WERI-Rb-1 (cell line): Measurements from ENCODE around the gene RNASE9.

Source experiments
- DNase-seq: peaks from one replicate; pipeline ENCODE4 v3.0.0-alpha.2; 2020
- H3K27ac ChIP-seq: fragments of 250-450 bp; sonication (Bioruptor Pico); 2 replicates; pipeline ENCODE4 v1.5.1; 2020; ENCODE audit warnings: mild to moderate bottlenecking, moderate library complexity
- H3K27me3 ChIP-seq: fragments of 250-450 bp; sonication (Bioruptor Pico); 2 replicates; pipeline ENCODE4 v1.5.1; 2021; ENCODE audit warnings: mild to moderate bottlenecking, low read depth, moderate library complexity; ENCODE audit not compliant: insufficient read depth, severe bottlenecking
- H3K36me3 ChIP-seq: fragments of 250-450 bp; sonication (Bioruptor Pico); 2 replicates; pipeline ENCODE4 v1.5.1; 2020; ENCODE audit warnings: mild to moderate bottlenecking, moderate library complexity
- H3K4me3 ChIP-seq: 2 replicates; pipeline ENCODE4 v1.5.1; 2011; ENCODE audit warnings: low read depth, mild to moderate bottlenecking, control low read depth, low read length
- H3K9me3 ChIP-seq: fragments of 250-450 bp; sonication (Bioruptor Pico); 2 replicates; pipeline ENCODE4 v1.5.1; 2021; ENCODE audit warnings: mild to moderate bottlenecking, moderate library complexity; ENCODE audit not compliant: severe bottlenecking
- TF ChIP-seq, protein P1 (sequence below): IDR thresholded peaks from 2 replicates; pipeline ENCODE4 v1.5.1; 2011; ENCODE audit warnings: low read depth, mild to moderate bottlenecking, control low read depth, inconsistent platforms, low read length

The RNASE9 gene

DNA sequence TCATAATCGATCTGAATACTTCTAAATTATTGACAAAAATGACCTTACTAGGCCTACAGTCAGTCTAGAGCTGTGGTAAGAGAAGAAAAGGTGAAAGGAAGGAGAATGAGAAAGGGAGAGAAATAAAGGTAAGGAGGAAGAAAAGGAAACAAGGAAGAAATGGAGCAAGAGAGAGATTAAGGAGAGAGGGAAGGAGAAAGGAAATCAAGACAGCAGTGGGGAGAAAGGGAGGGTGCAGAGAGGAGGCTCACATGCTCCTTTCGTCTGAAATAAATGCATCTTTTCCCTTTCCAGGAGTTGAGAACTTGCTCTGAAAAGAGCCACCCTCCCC lies 3.7 kb downstream of the RNASE9 start:
- DNase-seq: no peak
- Histone ChIP-seq H3K36me3 (no peaks in the 10 kb centered on the region), H3K9me3 (no peaks in the 10 kb centered on the region), H3K27me3 (peaks cover 76% of the 10 kb centered on the region), H3K27ac (no peak overlapping the region), H3K4me3 (no peak overlapping the region)
- TF ChIP-seq, protein P1, sequence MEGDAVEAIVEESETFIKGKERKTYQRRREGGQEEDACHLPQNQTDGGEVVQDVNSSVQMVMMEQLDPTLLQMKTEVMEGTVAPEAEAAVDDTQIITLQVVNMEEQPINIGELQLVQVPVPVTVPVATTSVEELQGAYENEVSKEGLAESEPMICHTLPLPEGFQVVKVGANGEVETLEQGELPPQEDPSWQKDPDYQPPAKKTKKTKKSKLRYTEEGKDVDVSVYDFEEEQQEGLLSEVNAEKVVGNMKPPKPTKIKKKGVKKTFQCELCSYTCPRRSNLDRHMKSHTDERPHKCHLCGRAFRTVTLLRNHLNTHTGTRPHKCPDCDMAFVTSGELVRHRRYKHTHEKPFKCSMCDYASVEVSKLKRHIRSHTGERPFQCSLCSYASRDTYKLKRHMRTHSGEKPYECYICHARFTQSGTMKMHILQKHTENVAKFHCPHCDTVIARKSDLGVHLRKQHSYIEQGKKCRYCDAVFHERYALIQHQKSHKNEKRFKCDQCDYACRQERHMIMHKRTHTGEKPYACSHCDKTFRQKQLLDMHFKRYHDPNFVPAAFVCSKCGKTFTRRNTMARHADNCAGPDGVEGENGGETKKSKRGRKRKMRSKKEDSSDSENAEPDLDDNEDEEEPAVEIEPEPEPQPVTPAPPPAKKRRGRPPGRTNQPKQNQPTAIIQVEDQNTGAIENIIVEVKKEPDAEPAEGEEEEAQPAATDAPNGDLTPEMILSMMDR: no peak

DNA sequence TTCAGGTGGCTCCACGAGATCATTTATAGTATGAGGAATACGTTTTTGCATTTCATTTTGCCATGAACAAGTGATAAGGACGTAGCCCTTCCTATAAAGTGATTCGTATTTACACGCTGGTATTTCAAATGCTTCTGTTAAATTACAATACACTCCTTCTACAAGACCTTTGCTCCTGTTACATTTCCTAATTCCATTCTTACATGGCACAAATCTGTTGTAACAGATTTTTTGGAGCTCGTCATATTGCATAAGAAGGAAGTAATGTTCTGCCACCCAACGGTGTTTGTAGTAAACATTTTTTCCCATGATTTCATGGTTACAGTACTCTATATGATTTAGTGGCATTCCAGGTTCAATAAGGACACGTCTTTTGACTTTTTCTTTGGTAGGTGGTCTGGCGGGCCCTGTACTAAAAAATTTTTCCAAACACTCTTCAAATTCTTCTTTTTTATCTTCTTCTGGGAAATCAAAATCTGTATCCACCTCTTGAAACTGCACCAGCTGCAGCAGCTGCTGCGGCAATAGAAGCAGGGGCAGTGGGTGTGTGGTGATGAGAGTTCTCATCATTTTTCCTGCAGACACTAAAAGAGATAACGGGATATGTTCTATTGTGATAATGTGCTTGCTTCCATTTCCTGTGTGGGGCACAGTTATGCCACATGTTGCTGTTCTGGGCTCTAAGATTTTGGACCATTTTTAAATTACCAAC lies 4.2 kb downstream of the RNASE9 start:
- Histone ChIP-seq H3K4me3 (no peak overlapping the region), H3K27ac (no peak overlapping the region), H3K9me3 (no peaks in the 10 kb centered on the region), H3K27me3 (peaks cover 77% of the 10 kb centered on the region), H3K36me3 (no peaks in the 10 kb centered on the region)
- no peak for DNase-seq
- TF ChIP-seq, protein P1: no peak

DNA sequence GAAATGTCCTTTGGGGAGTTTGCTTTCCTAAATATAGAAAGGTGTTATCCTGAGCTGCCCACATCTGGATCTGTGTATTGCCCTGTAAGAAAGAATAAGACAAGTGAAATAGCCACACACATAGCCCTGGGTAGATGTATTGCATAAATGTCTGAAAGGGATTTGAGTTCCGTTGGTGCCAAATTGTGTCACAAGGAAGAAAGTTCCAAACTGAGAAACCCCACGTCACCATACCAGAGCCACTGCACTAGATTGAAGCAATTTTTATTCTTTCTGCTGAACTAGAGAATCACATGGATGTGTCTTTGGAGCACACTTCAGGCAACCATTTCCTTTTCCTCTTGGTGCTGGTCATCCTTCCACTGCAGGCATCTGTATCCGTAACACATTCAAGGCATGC lies 5.0 kb downstream of the RNASE9 start:
- Histone ChIP-seq H3K4me3 (no peak overlapping the region), H3K27ac (no peak overlapping the region), H3K27me3 (peaks cover 77% of the 10 kb centered on the region), H3K36me3 (no peaks in the 10 kb centered on the region), H3K9me3 (no peaks in the 10 kb centered on the region)
- DNase-seq: no peak
- TF ChIP-seq, protein P1: no peak

DNA sequence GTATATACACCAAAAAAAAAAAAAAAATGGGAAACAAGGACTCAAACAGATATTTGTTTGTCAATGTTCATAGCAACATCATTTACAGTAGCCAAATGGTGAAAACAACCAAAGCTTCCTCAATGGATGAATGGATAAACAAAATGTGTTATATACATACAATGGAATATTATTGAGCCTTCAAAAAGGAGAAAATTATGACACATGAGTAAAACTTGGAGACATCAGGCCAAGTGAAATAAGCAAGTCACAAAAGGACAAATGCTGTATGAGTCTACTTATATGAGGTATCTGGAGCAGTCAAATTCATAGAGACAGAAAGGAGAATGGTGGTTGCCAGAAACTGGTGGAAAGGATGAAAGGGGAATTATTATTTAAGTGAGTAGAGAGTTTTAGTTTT lies 7.8 kb downstream of the RNASE9 start:
- H3K27me3 ChIP-seq: peaks cover 93% of the 10 kb centered on the region
- TF ChIP-seq, protein P1: no peak

DNA sequence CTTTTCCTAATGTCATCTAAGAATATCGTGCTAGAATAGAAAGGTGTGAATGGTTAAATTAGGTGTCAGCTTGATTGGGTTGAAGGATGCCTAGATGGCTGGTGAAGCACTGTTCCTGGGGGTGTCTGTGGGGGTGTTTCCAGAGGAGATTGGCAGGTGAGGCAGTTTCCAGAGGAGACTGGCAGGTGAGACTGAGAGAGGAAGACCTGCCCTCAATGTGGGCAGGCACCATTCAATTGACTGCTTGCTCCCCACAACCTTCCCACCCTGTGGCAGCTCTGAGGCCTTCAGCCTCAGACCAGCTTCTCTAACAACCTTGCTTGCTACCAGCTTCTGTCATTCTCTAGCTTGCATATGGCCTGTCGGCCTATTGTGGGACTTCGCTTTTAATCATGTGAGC lies 9.2 kb downstream of the RNASE9 start:
- Histone ChIP-seq H3K27me3 (peaks cover 92% of the 10 kb centered on the region), H3K9me3 (no peaks in the 10 kb centered on the region), H3K4me3 (no peak overlapping the region), H3K36me3 (no peaks in the 10 kb centered on the region), H3K27ac (no peak overlapping the region)
- DNase-seq: no peak
- TF ChIP-seq, protein P1: no peak

More for the DNA sequence above, 7.8 kb downstream of the RNASE9 start:
- DNase-seq: no peak
- Histone ChIP-seq H3K9me3 (no peaks in the 10 kb centered on the region), H3K4me3 (no peak overlapping the region), H3K36me3 (no peaks in the 10 kb centered on the region), H3K27ac (no peak overlapping the region)

DNA sequence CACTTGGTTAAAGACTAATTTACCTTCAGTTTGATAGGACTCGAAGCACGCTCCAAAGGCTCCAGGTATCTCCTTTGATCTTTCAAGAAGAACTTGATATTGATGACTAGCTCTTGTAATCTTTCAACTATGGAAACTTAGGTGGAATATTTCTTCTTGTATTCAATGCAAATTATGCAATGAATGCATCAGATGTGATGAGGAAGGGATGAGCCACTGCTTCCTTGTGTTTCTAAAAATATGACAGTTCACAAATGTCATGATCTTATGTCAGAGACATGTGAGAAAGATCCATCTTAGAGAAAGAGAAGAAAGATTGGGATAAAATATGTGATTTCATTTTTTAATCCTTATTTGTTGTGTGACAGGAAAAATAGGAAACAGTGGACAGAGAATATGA lies 9.9 kb downstream of the RNASE9 start:
- no peak overlapping the region for H3K4me3 ChIP-seq
- H3K36me3 ChIP-seq: no peaks in the 10 kb centered on the region
- DNase-seq: no peak
- no peaks in the 10 kb centered on the region for H3K9me3 ChIP-seq
- peaks cover 92% of the 10 kb centered on the region for H3K27me3 ChIP-seq
- TF ChIP-seq, protein P1: no peak
- H3K27ac ChIP-seq: no peak overlapping the region
